Fibroblast of lung (primary cell): ENCODE measurements around the gene MYO1F. TPM values are rescaled to one million over a fixed set of nuclear protein-coding genes. Genes with fewer than 3 reads are reported as not detected.

Experiments used
- DNase-seq, 2 donors: peaks; one replicate each; pipeline versions ENCODE4 v3.0.0 to v3.0.0-alpha.2; 2010; ENCODE audit warnings: low read depth in 2 of 2
- H2AFZ ChIP-seq: 2 replicates; pipeline ENCODE4 v1.5.1; 2012; ENCODE audit warnings: low read length, control low read depth, inconsistent platforms
- H3K27ac ChIP-seq: 2 replicates; pipeline ENCODE4 v1.5.1; 2011; ENCODE audit warnings: low read length, control low read depth; ENCODE audit not compliant: insufficient read depth
- H3K27me3 ChIP-seq: 2 replicates; pipeline ENCODE4 v1.5.1; 2011; ENCODE audit warnings: mild to moderate bottlenecking, low read length; ENCODE audit not compliant: control insufficient read depth, insufficient read depth
- H3K36me3 ChIP-seq: 2 replicates; pipeline ENCODE4 v1.5.1; 2011; ENCODE audit warnings: low read length; ENCODE audit not compliant: control insufficient read depth, insufficient read depth
- H3K4me1 ChIP-seq: 2 replicates; pipeline ENCODE4 v1.5.1; 2011; ENCODE audit warnings: low read length; ENCODE audit not compliant: control insufficient read depth, insufficient read depth; ENCODE audit errors: extremely low read depth
- H3K4me2 ChIP-seq: 2 replicates; pipeline ENCODE4 v1.5.1; 2011; ENCODE audit warnings: low read length, control low read depth; ENCODE audit not compliant: insufficient read depth; ENCODE audit errors: extremely low read depth
- H3K4me3 ChIP-seq, 4 experiments: fragments of 200-600 bp in 1 of 4; sonication (generic) in 1 of 4; replicated peaks in 1 of 4; 2 replicates each; pipeline ENCODE4 v1.5.1; 2011 to 2016; ENCODE audit warnings: low read length in 4 of 4, low read depth in 3 of 4, mild to moderate bottlenecking in 3 of 4, control low read depth in 2 of 4, inconsistent platforms in 1 of 4, mixed read lengths in 1 of 4; ENCODE audit not compliant: insufficient read depth in 1 of 4; ENCODE audit errors: control extremely low read depth in 1 of 4
- H3K79me2 ChIP-seq: 2 replicates; pipeline ENCODE4 v1.5.1; 2012; ENCODE audit warnings: mild to moderate bottlenecking, low read length, inconsistent platforms; ENCODE audit not compliant: control insufficient read depth, insufficient read depth
- H3K9ac ChIP-seq: 2 replicates; pipeline ENCODE4 v1.5.1; 2011; ENCODE audit warnings: mild to moderate bottlenecking, low read length, control low read depth; ENCODE audit not compliant: insufficient read depth
- H3K9me3 ChIP-seq: 2 replicates; pipeline ENCODE4 v1.5.1; 2012; ENCODE audit warnings: low read depth, low read length; ENCODE audit not compliant: control insufficient read depth, insufficient read depth
- H4K20me1 ChIP-seq: 2 replicates; pipeline ENCODE4 v1.5.1; 2011; ENCODE audit warnings: low read length; ENCODE audit not compliant: control insufficient read depth, insufficient read depth; ENCODE audit errors: extremely low read depth
- CTCF ChIP-seq, 2 donors: IDR thresholded peaks in 1 of 2; conservative IDR thresholded peaks in 1 of 2; 1 replicate in 1 of 2; 2 replicates in 1 of 2; pipeline ENCODE4 v1.5.1; 2011 to 2012; ENCODE audit warnings: low read length in 2 of 2, control low read depth in 1 of 2, inconsistent platforms in 1 of 2, low read depth in 1 of 2, mild to moderate bottlenecking in 1 of 2
- EZH2 ChIP-seq: IDR thresholded peaks from 2 replicates; pipeline ENCODE4 v1.5.1; 2012; ENCODE audit warnings: low read length, control low read depth, mild to moderate bottlenecking; ENCODE audit errors: missing control alignments
- polyA plus RNA-seq, 2 donors: library from polyadenylated mRNA; depleted of rRNA in 1 of 2; stranded (reverse) in 1 of 2; unstranded in 1 of 2; fragments of >200 nt; gene quantifications; 2 replicates each; pipeline ENCODE4 v1.2.1, GENCODE V29; 2011 to 2012; ENCODE audit warnings: missing spikeins in 1 of 2
- total RNA-seq: library from RNA; depleted of rRNA; stranded (reverse); fragments of >200 nt; gene quantifications from 2 replicates; pipeline ENCODE4 v1.2.1, GENCODE V29; 2014

Gene MYO1F
- total and polyA plus RNA-seq, 2 donors (not counting 1 experiment from before 2014, with no cell fraction given) = 0.08 to 0.17 TPM

GRCh38 chr19:8501516-8501915 lies 75.7 kb downstream of the MYO1F start:
- TF ChIP-seq EZH2 (no peak), CTCF (conservative IDR thresholded peaks at IDR 0.05 in 1 of 2, IDR thresholded peaks at IDR 0.05 in 1 of 2; ENCODE audit: low read depth in 1 of 2, low read length in 2 of 2) (no peak)
- H3K27me3 ChIP-seq = no peaks in the 10 kb centered on the region
- H3K4me2 ChIP-seq = no peak overlapping the region
- no peaks in the 10 kb centered on the region for H3K4me1 ChIP-seq
- no peak overlapping the region for H3K9ac ChIP-seq
- H3K4me3 ChIP-seq = no peak overlapping the region
- no peaks in the 10 kb centered on the region for H3K36me3 ChIP-seq
- DNase-seq = no peak
- H3K27ac ChIP-seq = no peak overlapping the region
- H4K20me1 ChIP-seq = no peaks in the 10 kb centered on the region
- H2AFZ ChIP-seq = no peak overlapping the region
- H3K9me3 ChIP-seq = no peaks in the 10 kb centered on the region
- no peaks in the 10 kb centered on the region for H3K79me2 ChIP-seq

- TF ChIP-seq CTCF (conservative IDR thresholded peaks at IDR 0.05 in 1 of 2, IDR thresholded peaks at IDR 0.05 in 1 of 2; ENCODE audit: low read depth in 1 of 2, low read length in 2 of 2) (no peak), EZH2 (no peak)
- DNase-seq = no peak
- H2AFZ ChIP-seq = no peak overlapping the region
These were observed 77.1 kb downstream of the MYO1F start for GRCh38 chr19:8500158-8500557.

GRCh38 chr19:8499048-8499833 lies 78.0 kb downstream of the MYO1F start:
- no peak for DNase-seq
- no peak overlapping the region for H2AFZ ChIP-seq
- H4K20me1 ChIP-seq = no peaks in the 10 kb centered on the region
- TF ChIP-seq EZH2 = no peak
- no peak for TF ChIP-seq CTCF (conservative IDR thresholded peaks at IDR 0.05 in 1 of 2, IDR thresholded peaks at IDR 0.05 in 1 of 2; ENCODE audit: low read depth in 1 of 2, low read length in 2 of 2)
- H3K4me2 ChIP-seq = no peak overlapping the region
- no peaks in the 10 kb centered on the region for H3K36me3 ChIP-seq
- H3K4me1 ChIP-seq = no peaks in the 10 kb centered on the region
- H3K79me2 ChIP-seq = no peaks in the 10 kb centered on the region
- H3K4me3 ChIP-seq = no peak overlapping the region
- H3K9ac ChIP-seq = no peak overlapping the region
- no peak overlapping the region for H3K27ac ChIP-seq
- H3K9me3 ChIP-seq = no peaks in the 10 kb centered on the region
- no peaks in the 10 kb centered on the region for H3K27me3 ChIP-seq

More at GRCh38 chr19:8500158-8500557, 77.1 kb downstream of the MYO1F start:
- H3K4me1 ChIP-seq = no peaks in the 10 kb centered on the region
- H3K9me3 ChIP-seq = no peaks in the 10 kb centered on the region
- H3K4me2 ChIP-seq = no peak overlapping the region
- H3K27ac ChIP-seq = no peak overlapping the region
- no peaks in the 10 kb centered on the region for H3K27me3 ChIP-seq
- no peak overlapping the region for H3K9ac ChIP-seq
- no peaks in the 10 kb centered on the region for H3K79me2 ChIP-seq
- H4K20me1 ChIP-seq = no peaks in the 10 kb centered on the region
- H3K4me3 ChIP-seq = no peak overlapping the region
- no peaks in the 10 kb centered on the region for H3K36me3 ChIP-seq
